ENCODE data around the gene CD3E. TPM values are rescaled to one million over a fixed set of nuclear protein-coding genes. Genes with fewer than 3 reads are reported as not detected.

The CD3E gene
- total RNA-seq, result 100 to 1,000 TPM; 404 to 419 TPM

DNA sequence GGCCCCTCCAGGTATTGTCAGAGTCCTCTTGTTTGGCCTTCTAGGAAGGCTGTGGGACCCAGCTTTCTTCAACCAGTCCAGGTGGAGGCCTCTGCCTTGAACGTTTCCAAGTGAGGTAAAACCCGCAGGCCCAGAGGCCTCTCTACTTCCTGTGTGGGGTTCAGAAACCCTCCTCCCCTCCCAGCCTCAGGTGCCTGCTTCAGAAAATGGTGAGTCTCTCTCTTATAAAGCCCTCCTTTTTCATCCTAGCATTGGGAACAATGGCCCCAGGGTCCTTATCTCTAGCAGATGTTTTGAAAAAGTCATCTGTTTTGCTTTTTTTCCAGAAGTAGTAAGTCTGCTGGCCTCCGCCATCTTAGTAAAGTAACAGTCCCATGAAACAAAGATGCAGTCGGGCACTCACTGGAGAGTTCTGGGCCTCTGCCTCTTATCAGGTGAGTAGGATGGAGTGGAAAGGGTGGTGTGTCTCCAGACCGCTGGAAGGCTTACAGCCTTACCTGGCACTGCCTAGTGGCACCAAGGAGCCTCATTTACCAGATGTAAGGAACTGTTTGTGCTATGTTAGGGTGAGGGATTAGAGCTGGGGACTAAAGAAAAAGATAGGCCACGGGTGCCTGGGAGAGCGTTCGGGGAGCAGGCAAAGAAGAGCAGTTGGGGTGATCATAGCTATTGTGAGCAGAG lies at the start of gene CD3E:
Gene CD3E, plus strand, starts transcription at position 163 of the 681 bp plus-strand sequence. Its CDS starts 223 bp downstream, at position 386.
- Mint-ChIP-seq H3K27ac (peak within 1 kb of the TSS; percentile 100), H3K4me3 (peak within 1 kb of the TSS; percentile 98 to 100), H3K36me3 (ENCODE audit: insufficient read depth in 2 of 2) (peaks cover 23 to 35% of the 10 kb centered on the region in 2 donors), H3K9me3 (no peaks in the 10 kb centered on the region), H3K4me1 (ENCODE audit: low read depth) (peaks cover 64% of the 10 kb centered on the region), H3K27me3 (ENCODE audit: low read depth) (no peaks in the 10 kb centered on the region)
- peak; percentile 76 to 77 for DNase-seq
- peak; percentile 80 to 82 for ATAC-seq (replicated peaks in 1 of 2)

DNA sequence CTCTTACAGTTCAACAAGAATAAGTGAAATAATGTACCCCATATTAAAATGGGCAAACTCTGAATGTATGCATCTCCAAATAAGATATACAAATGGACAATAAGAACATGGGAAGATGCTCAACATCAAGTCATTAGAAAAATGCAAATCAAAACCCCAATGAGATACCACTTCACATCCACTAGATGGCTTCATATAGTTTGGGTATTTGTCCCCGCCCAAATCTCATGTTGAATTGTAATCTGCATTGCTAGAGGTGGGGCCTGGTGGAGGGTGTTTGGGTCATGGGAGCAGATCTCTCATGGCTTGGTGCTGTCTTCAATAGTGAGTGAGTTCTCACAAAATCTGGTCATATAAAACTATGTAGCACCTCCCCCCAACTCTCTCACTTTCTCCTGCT lies 46.1 kb upstream of the CD3E start:
- ATAC-seq (replicated peaks in 1 of 2), result peak; percentile 32 to 34
- Mint-ChIP-seq H3K27ac (no peak overlapping the region), H3K36me3 (ENCODE audit: insufficient read depth in 2 of 2) (peaks cover 6 to 39% of the 10 kb centered on the region in 2 donors), H3K4me3 (no peak overlapping the region), H3K9me3 (peaks cover 0 to 2% of the 10 kb centered on the region in 2 donors), H3K27me3 (ENCODE audit: low read depth) (no peaks in the 10 kb centered on the region), H3K4me1 (ENCODE audit: low read depth) (peaks cover 61% of the 10 kb centered on the region)
- no peak for DNase-seq

DNA sequence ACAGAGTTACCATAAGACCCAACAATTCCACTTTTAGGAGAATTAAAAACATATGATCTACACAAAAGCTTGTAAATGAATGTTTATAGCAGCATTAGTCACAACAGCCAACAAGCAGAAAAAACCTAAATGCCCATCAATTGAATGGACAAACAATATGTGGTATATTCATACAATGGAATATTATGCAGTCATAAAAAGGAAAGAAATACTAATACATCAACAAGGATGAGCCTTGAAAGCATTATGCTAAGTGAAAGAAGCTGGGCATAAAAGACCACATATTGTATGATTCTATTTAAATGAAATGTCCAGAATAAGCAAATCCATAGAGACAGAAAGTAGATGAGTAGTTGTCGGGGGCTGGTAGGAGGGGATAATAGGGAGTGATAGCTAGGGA lies 45.4 kb upstream of the CD3E start:
- Mint-ChIP-seq H3K9me3 (peaks cover 0 to 2% of the 10 kb centered on the region in 2 donors), H3K27ac (no peak overlapping the region), H3K4me1 (ENCODE audit: low read depth) (peaks cover 66% of the 10 kb centered on the region), H3K36me3 (ENCODE audit: insufficient read depth in 2 of 2) (peaks cover 6 to 39% of the 10 kb centered on the region in 2 donors), H3K4me3 (no peak overlapping the region), H3K27me3 (ENCODE audit: low read depth) (peaks cover under 1% of the 10 kb centered on the region)
- no peak for DNase-seq
- no peak for ATAC-seq (replicated peaks in 1 of 2)

DNA sequence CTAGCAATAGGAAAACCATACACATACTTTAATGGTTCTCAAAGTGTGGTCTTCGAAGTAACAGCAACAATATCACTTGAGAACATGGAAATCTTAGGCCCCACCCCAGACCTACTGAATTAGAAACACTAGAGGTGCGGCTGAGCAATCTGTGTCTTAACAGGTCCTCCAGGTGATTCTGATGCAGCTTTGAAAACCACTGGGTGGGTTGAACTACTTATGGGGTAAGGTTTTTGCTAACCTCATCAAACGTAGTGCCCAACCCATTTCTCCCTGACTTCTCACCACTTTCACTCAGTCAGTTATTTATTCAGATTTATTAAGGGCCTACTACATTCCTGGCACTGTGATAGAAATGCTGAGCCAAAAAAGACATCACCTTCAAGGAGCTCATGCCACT lies 44.2 kb upstream of the CD3E start:
- Mint-ChIP-seq H3K27ac (no peak overlapping the region), H3K36me3 (ENCODE audit: insufficient read depth in 2 of 2) (peaks cover 6 to 37% of the 10 kb centered on the region in 2 donors), H3K27me3 (ENCODE audit: low read depth) (peaks cover 12% of the 10 kb centered on the region), H3K4me3 (no peak overlapping the region), H3K4me1 (ENCODE audit: low read depth) (peaks cover 70% of the 10 kb centered on the region), H3K9me3 (peaks cover 0 to 2% of the 10 kb centered on the region in 2 donors)
- ATAC-seq (replicated peaks in 1 of 2) (peak; percentile 53 to 73), DNase-seq (peak in 1 of 2 donors; percentile 26)

DNA sequence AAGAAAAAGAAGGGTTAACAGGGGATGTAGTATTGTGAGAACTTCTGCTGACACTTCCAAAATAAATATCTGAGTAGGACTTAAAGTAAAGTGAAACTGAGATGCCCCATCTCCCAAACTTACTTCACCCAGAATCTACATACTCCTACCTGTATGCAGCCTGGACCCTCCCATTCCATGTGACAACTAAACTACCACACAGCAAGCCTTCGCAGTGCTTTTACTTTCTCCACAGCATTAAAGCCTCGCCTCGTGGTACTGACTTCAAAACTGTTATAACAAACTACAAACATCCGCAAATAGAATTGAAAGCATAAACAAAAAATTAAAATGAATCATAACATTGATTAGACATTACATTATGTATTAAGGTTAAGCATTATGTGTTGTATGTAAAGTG lies 41.4 kb upstream of the CD3E start:
- Mint-ChIP-seq H3K4me1 (ENCODE audit: low read depth) (peaks cover 73% of the 10 kb centered on the region), H3K9me3 (peaks cover 0 to 2% of the 10 kb centered on the region in 2 donors), H3K27me3 (ENCODE audit: low read depth) (peaks cover 12% of the 10 kb centered on the region), H3K4me3 (peak overlapping the region; percentile 78 to 95), H3K27ac (peak overlapping the region; percentile 18), H3K36me3 (ENCODE audit: insufficient read depth in 2 of 2) (peaks cover 6 to 24% of the 10 kb centered on the region in 2 donors)
- ATAC-seq (replicated peaks in 1 of 2) (no peak), DNase-seq (no peak)

- ATAC-seq (replicated peaks in 1 of 2) (peak; percentile 67 to 75), DNase-seq (peak in 1 of 2 donors; percentile 35)
- Mint-ChIP-seq H3K9me3 (peaks cover 0 to 2% of the 10 kb centered on the region in 2 donors), H3K4me1 (ENCODE audit: low read depth) (peaks cover 65% of the 10 kb centered on the region), H3K27ac (peak within 1 kb of the TSS; percentile 26), H3K27me3 (ENCODE audit: low read depth) (peaks cover 12% of the 10 kb centered on the region), H3K4me3 (peak within 1 kb of the TSS; percentile 78 to 95), H3K36me3 (ENCODE audit: insufficient read depth in 2 of 2) (peaks cover 4 to 19% of the 10 kb centered on the region in 2 donors)
Observed at GRCh38 chr11:118263695-118264568, 40.6 kb upstream of the CD3E start, which contains the start of gene MPZL2. Gene MPZL2, minus strand, starts transcription at chr11:118264297. Its CDS starts 144 bp downstream, at chr11:118264153.

DNA sequence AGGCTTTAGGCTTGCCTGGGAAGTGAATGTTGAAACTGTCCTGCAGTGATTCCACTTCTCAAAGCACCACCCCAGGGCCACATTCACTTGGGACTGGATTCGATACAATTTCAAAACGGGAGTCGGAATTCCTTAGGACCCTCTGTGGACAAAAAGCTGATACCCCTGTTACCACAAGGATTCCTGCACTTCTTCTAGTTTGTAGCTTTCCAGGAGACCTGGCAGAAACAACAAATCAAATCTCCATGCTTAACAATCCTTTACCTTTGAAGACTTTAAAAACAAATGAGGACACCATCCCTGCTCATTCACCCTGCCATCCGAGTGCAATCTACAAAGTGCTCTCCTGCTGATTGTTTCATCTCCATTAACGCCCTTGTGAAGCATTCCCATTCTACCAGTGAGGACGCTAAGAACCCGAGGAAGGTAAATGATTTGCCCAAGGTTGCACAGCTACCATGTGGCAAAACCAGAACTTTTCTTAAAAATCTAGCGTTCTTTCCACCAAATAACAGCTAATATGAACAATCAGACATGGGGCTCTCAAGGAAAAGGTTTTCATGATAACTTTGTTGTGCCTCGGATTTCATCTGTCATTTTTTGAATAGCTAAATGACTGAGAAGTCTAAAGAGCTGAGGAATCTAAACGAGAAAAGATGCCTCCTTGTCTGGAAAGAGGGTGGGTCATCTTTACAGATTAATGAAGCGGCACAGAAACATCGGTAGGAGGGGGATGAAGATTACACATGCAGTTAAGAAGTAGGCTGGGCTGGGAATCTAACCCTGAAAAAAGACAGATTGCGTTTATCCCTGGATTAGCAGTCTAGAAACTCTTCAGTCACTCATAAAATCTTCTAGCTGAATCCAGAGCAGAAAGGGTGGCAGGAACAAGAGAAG lies 39.7 kb upstream of the CD3E start:
- ATAC-seq (replicated peaks in 1 of 2) (no peak), DNase-seq (no peak)
- no peaks in the 10 kb centered on the region for H3K9me3 Mint-ChIP-seq
- peaks cover 4 to 10% of the 10 kb centered on the region in 2 donors for H3K36me3 Mint-ChIP-seq (ENCODE audit: insufficient read depth in 2 of 2)
- peaks cover 12% of the 10 kb centered on the region for H3K27me3 Mint-ChIP-seq (ENCODE audit: low read depth)
- peaks cover 60% of the 10 kb centered on the region for H3K4me1 Mint-ChIP-seq (ENCODE audit: low read depth)
- H3K4me3 Mint-ChIP-seq, result peak overlapping the region; percentile 78 to 95
- peak overlapping the region; percentile 26 for H3K27ac Mint-ChIP-seq

- Mint-ChIP-seq H3K4me1 (ENCODE audit: low read depth) (peaks cover 59% of the 10 kb centered on the region), H3K27ac (no peak overlapping the region), H3K36me3 (ENCODE audit: insufficient read depth in 2 of 2) (peaks cover 4 to 9% of the 10 kb centered on the region in 2 donors), H3K4me3 (no peak overlapping the region), H3K27me3 (ENCODE audit: low read depth) (peaks cover 12% of the 10 kb centered on the region), H3K9me3 (no peaks in the 10 kb centered on the region)
- ATAC-seq (replicated peaks in 1 of 2) (no peak), DNase-seq (no peak)
Observed at GRCh38 chr11:118265954-118266353, 38.6 kb upstream of the CD3E start.

GRCh38 chr11:118267486-118267885 lies 37.0 kb upstream of the CD3E start:
- DNase-seq, result no peak
- Mint-ChIP-seq H3K27ac (no peak overlapping the region), H3K27me3 (ENCODE audit: low read depth) (peaks cover 12% of the 10 kb centered on the region), H3K9me3 (no peaks in the 10 kb centered on the region), H3K36me3 (ENCODE audit: insufficient read depth in 2 of 2) (peaks cover under 1 to 2% of the 10 kb centered on the region in 2 donors), H3K4me1 (ENCODE audit: low read depth) (peaks cover 44% of the 10 kb centered on the region), H3K4me3 (no peak overlapping the region)
- no peak for ATAC-seq (replicated peaks in 1 of 2)

DNA sequence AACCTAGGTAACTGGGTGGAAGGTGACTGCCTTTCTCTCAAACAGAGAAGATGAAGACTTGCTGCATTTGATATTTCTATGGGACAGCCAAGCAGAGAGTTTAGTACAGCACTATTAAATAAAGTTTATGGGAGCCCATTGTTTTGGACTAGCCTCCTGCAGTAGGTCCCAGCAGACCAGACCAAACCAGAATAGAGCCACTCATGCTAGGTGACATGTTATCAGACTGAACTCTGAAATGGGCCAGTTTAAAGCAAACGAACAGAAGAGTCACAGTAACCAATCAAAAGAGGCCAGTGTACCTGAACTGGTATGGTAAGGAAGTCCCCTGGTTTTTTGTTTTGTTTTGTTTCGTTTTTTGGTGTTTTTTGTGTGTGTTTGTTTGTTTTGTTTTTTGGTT lies 32.5 kb upstream of the CD3E start:
- Mint-ChIP-seq H3K4me1 (ENCODE audit: low read depth) (peaks cover 44% of the 10 kb centered on the region), H3K4me3 (no peak overlapping the region), H3K9me3 (no peaks in the 10 kb centered on the region), H3K27me3 (ENCODE audit: low read depth) (no peaks in the 10 kb centered on the region), H3K27ac (no peak overlapping the region), H3K36me3 (ENCODE audit: insufficient read depth in 2 of 2) (no peaks in the 10 kb centered on the region)
- no peak for ATAC-seq (replicated peaks in 1 of 2)
- no peak for DNase-seq

- Mint-ChIP-seq H3K4me3 (no peak overlapping the region), H3K27me3 (ENCODE audit: low read depth) (no peaks in the 10 kb centered on the region), H3K4me1 (ENCODE audit: low read depth) (peaks cover 59% of the 10 kb centered on the region), H3K27ac (no peak overlapping the region), H3K9me3 (no peaks in the 10 kb centered on the region), H3K36me3 (ENCODE audit: insufficient read depth in 2 of 2) (no peaks in the 10 kb centered on the region)
- no peak for ATAC-seq (replicated peaks in 1 of 2)
- DNase-seq, result no peak
Observed at GRCh38 chr11:118274186-118274585, 30.3 kb upstream of the CD3E start.

- H3K27ac Mint-ChIP-seq, result peak overlapping the region; percentile 8
- H3K27me3 Mint-ChIP-seq (ENCODE audit: low read depth), result no peaks in the 10 kb centered on the region
- H3K36me3 Mint-ChIP-seq (ENCODE audit: insufficient read depth in 2 of 2), result no peaks in the 10 kb centered on the region
- no peak for DNase-seq
- no peaks in the 10 kb centered on the region for H3K9me3 Mint-ChIP-seq
- peak in 1 of 2 donors; percentile 40 for ATAC-seq (replicated peaks in 1 of 2)
- H3K4me3 Mint-ChIP-seq, result peak overlapping the region in 1 of 2 donors; percentile 38
- H3K4me1 Mint-ChIP-seq (ENCODE audit: low read depth), result peaks cover 59% of the 10 kb centered on the region
Observed at GRCh38 chr11:118275176-118275575, 29.4 kb upstream of the CD3E start.
